OCI-LY1 (cell line): Measurements from ENCODE around the gene LIN9.

Experiments
- H2AFZ ChIP-seq: fragments of 200-600 bp; sonication (generic), shearing (Covaris generic); 2 replicates; pipeline ENCODE4 v1.6.0; 2014; ENCODE audit warnings: antibody characterized with exemption, mild to moderate bottlenecking, low read length
- H3F3A ChIP-seq: fragments of 200-600 bp; sonication (generic), shearing (Covaris generic); 2 replicates; pipeline ENCODE4 v1.6.0; 2014; ENCODE audit warnings: mild to moderate bottlenecking, antibody characterized with exemption, low read length, moderate library complexity; ENCODE audit not compliant: insufficient read depth
- H3K27ac ChIP-seq: fragments of 200-600 bp; sonication (generic); 2 replicates; pipeline ENCODE4 v1.5.1; 2014; ENCODE audit warnings: low read length, mixed run types, mild to moderate bottlenecking, low read depth; ENCODE audit not compliant: poor library complexity, severe bottlenecking
- H3K27me3 ChIP-seq: fragments of 200-600 bp; sonication (generic); 2 replicates; pipeline ENCODE4 v1.6.0; 2014; ENCODE audit warnings: antibody characterized with exemption, mild to moderate bottlenecking, low read length, moderate library complexity; ENCODE audit not compliant: insufficient read depth
- H3K36me3 ChIP-seq: fragments of 200-600 bp; sonication (generic); 2 replicates; pipeline ENCODE4 v1.6.1; 2014; ENCODE audit warnings: mild to moderate bottlenecking, antibody characterized with exemption, low read length, moderate library complexity, mixed read lengths; ENCODE audit not compliant: insufficient read depth
- H3K4me1 ChIP-seq: fragments of 200-600 bp; sonication (generic); 2 replicates; pipeline ENCODE4 v1.5.1; 2014; ENCODE audit warnings: mild to moderate bottlenecking, low read length, moderate library complexity; ENCODE audit not compliant: insufficient read depth, severe bottlenecking
- H3K4me2 ChIP-seq: fragments of 200-600 bp; sonication (generic), shearing (Covaris generic); 2 replicates; pipeline ENCODE4 v1.6.1; 2014; ENCODE audit warnings: low read length
- H3K4me3 ChIP-seq: fragments of 200-600 bp; sonication (generic); 2 replicates; pipeline ENCODE4 v1.5.1; 2014; ENCODE audit warnings: low read length, low read depth, mild to moderate bottlenecking, mixed read lengths; ENCODE audit not compliant: poor library complexity, severe bottlenecking
- H3K79me2 ChIP-seq: fragments of 200-600 bp; shearing (Covaris generic); 2 replicates; pipeline ENCODE4 v1.6.1; 2016; ENCODE audit warnings: mixed run types, low read length, mixed read lengths; ENCODE audit not compliant: insufficient read depth
- H3K9ac ChIP-seq: fragments of 200-600 bp; sonication (generic), shearing (Covaris generic); 2 replicates; pipeline ENCODE4 v1.6.1; 2014; ENCODE audit warnings: mild to moderate bottlenecking, low read length, mixed read lengths
- H3K9me2 ChIP-seq: fragments of 200-600 bp; sonication (generic), shearing (Covaris generic); 2 replicates; pipeline ENCODE4 v1.6.1; 2014; ENCODE audit warnings: low read depth, mild to moderate bottlenecking, low read length, mixed read lengths
- H3K9me3 ChIP-seq: fragments of 200-600 bp; shearing (Covaris generic); 2 replicates; pipeline ENCODE4 v1.6.1; 2014; ENCODE audit warnings: low read length, mixed read lengths
- H4K20me1 ChIP-seq: fragments of 200-600 bp; sonication (generic), shearing (Covaris generic); 2 replicates; pipeline ENCODE4 v1.6.0; 2016; ENCODE audit warnings: mild to moderate bottlenecking, low read length; ENCODE audit not compliant: insufficient read depth
- CTCF ChIP-seq: fragments of 200-600 bp; sonication (generic), shearing (Covaris generic); IDR thresholded peaks from 2 replicates; pipeline ENCODE4 v1.5.1; 2017; ENCODE audit warnings: mild to moderate bottlenecking, antibody characterized with exemption, low read length, moderate library complexity, mixed read lengths
- EZH2 ChIP-seq: fragments of 200-600 bp; sonication (generic), shearing (Covaris generic); IDR thresholded peaks from 2 replicates; pipeline ENCODE4 v1.8.0; 2017; ENCODE audit warnings: borderline replicate concordance, mixed run types, mild to moderate bottlenecking, antibody characterized with exemption, low read length, moderate library complexity, mixed read lengths

The LIN9 gene

DNA sequence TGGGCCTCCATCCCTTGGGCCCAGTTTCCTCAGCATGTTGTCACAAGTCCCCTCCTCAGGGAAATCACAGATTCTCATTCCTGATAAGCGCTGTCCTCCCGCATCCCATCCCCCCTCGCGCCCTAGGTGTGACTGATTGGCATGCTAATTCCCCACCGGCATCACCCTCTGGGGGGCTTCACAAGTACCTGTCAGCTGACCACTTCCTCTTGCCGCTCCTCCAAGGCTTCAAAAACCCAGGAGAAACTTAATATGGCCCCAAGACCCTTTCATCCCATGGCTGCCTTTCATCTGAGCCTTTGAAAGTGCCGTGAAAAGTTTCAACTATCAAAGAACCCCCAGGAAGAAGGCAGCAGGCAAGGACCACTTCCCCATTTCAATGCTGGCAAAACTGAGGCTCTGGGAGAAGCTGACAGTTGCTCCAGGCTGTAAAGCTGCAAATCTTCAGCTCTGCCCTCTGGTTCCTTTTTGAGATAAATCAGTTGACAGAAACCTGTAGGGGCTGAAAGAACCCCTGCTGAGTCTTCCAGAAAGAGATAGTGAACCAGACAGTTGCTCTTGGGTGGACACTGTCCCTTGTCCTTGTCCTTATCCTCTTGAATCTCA lies 98.3 kb downstream of the LIN9 start:
- no peak overlapping the region for H3K4me3 ChIP-seq
- no peak overlapping the region for H3K27ac ChIP-seq
- no peak overlapping the region for H2AFZ ChIP-seq
- H3K9me3 ChIP-seq: no peaks in the 10 kb centered on the region
- H3K4me2 ChIP-seq: no peak overlapping the region
- H3K79me2 ChIP-seq: no peaks in the 10 kb centered on the region
- H3F3A ChIP-seq: no peaks in the 10 kb centered on the region
- H3K4me1 ChIP-seq: no peaks in the 10 kb centered on the region
- H3K27me3 ChIP-seq: peaks cover 9% of the 10 kb centered on the region; the same call in 1 of the 2 replicates
- no peaks in the 10 kb centered on the region for H4K20me1 ChIP-seq
- no peaks in the 10 kb centered on the region for H3K9me2 ChIP-seq
- H3K9ac ChIP-seq: no peak overlapping the region
- no peak for TF ChIP-seq CTCF
- no peak for TF ChIP-seq EZH2
- H3K36me3 ChIP-seq: no peaks in the 10 kb centered on the region

- no peak overlapping the region for H3K4me2 ChIP-seq
- no peaks in the 10 kb centered on the region for H3K4me1 ChIP-seq
Observed at GRCh38 chr1:226209307-226210059, 99.5 kb downstream of the LIN9 start.

DNA sequence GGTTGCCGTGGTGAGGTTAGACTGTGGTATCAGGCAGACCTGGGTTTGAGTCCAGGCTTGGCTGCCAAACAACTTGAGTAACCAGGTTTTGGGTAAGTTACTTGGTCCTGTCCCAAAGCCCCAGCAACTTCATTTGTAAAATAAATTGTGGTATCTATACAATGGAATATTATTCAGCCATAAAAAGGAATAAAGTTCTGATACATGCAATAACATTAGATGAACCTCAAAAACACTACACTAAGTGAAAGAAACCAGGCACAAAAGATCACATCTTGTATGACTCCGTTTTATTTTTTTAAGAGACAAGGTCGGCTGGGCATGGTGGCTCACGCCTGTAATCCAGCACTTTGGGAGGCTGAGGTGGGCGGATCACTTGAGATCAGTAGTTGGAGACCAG lies 101.9 kb downstream of the LIN9 start:
- Histone ChIP-seq H3K9me2 (no peaks in the 10 kb centered on the region), H3K27me3 (peaks cover 9% of the 10 kb centered on the region; the same call in 1 of the 2 replicates), H3K36me3 (no peaks in the 10 kb centered on the region), H3K4me2 (no peak overlapping the region), H3K79me2 (no peaks in the 10 kb centered on the region), H2AFZ (no peak overlapping the region), H3K4me3 (no peak overlapping the region), H3K4me1 (peaks cover 16% of the 10 kb centered on the region), H3K9ac (no peak overlapping the region), H3F3A (no peaks in the 10 kb centered on the region), H3K27ac (no peak overlapping the region), H4K20me1 (no peaks in the 10 kb centered on the region), H3K9me3 (no peaks in the 10 kb centered on the region)
- TF ChIP-seq EZH2 (no peak), CTCF (no peak)

More at GRCh38 chr1:226209307-226210059, 99.5 kb downstream of the LIN9 start:
- H3K4me3 ChIP-seq: no peak overlapping the region
- H3K36me3 ChIP-seq: no peaks in the 10 kb centered on the region
- H3K79me2 ChIP-seq: no peaks in the 10 kb centered on the region
- H4K20me1 ChIP-seq: no peaks in the 10 kb centered on the region
- H3K27me3 ChIP-seq: peaks cover 9% of the 10 kb centered on the region; the same call in 1 of the 2 replicates
- no peaks in the 10 kb centered on the region for H3K9me2 ChIP-seq
- H3K27ac ChIP-seq: no peak overlapping the region
- TF ChIP-seq EZH2 (no peak), CTCF (no peak)
- H3K9ac ChIP-seq: no peak overlapping the region
- H3F3A ChIP-seq: no peaks in the 10 kb centered on the region
- H3K9me3 ChIP-seq: no peaks in the 10 kb centered on the region
- no peak overlapping the region for H2AFZ ChIP-seq
